Loucy (cell line): ENCODE measurements around the gene KRT13.

Experiments used
- CTCF ChIP-seq: fragments of 200-600 bp; sonication (generic); conservative IDR thresholded peaks from 2 replicates; pipeline ENCODE4 v1.5.1; 2014; ENCODE audit warnings: mild to moderate bottlenecking, antibody characterized with exemption, low read length
- EZH2phosphoT487 ChIP-seq: fragments of 200-600 bp; IDR thresholded peaks from 2 replicates; pipeline ENCODE4 v1.6.1; 2018; ENCODE audit warnings: antibody characterized with exemption, mild to moderate bottlenecking, moderate library complexity, borderline replicate concordance

- TF ChIP-seq CTCF (no peak), EZH2phosphoT487 (no peak)
These were observed 31.6 kb upstream of the KRT13 start for GRCh38 chr17:41536741-41537613.
